ENCODE data around the gene EFCAB6.

GRCh38 chr22:43817402-43817801 is 5.3 kb upstream of the EFCAB6 start:
- TF ChIP-seq, protein P1, sequence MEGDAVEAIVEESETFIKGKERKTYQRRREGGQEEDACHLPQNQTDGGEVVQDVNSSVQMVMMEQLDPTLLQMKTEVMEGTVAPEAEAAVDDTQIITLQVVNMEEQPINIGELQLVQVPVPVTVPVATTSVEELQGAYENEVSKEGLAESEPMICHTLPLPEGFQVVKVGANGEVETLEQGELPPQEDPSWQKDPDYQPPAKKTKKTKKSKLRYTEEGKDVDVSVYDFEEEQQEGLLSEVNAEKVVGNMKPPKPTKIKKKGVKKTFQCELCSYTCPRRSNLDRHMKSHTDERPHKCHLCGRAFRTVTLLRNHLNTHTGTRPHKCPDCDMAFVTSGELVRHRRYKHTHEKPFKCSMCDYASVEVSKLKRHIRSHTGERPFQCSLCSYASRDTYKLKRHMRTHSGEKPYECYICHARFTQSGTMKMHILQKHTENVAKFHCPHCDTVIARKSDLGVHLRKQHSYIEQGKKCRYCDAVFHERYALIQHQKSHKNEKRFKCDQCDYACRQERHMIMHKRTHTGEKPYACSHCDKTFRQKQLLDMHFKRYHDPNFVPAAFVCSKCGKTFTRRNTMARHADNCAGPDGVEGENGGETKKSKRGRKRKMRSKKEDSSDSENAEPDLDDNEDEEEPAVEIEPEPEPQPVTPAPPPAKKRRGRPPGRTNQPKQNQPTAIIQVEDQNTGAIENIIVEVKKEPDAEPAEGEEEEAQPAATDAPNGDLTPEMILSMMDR (IDR thresholded peaks at IDR 0.05): no peak
- TF ChIP-seq ZNF232 (CRISPR knock-in tag; IDR thresholded peaks at IDR 0.05) (no peak), ZNF121 (CRISPR knock-in tag; IDR thresholded peaks at IDR 0.05) (no peak), ETV6 (CRISPR knock-in tag; IDR thresholded peaks at IDR 0.05) (no peak), FOXJ3 (CRISPR knock-in tag; IDR thresholded peaks at IDR 0.05; ENCODE audit: borderline replicate concordance) (no peak), ESRRA (CRISPR knock-in tag; IDR thresholded peaks at IDR 0.05; ENCODE audit: borderline replicate concordance) (no peak), RELA (CRISPR knock-in tag; IDR thresholded peaks at IDR 0.05; ENCODE audit: borderline replicate concordance) (no peak), NFYB (CRISPR knock-in tag; conservative IDR thresholded peaks at IDR 0.05; ENCODE audit: low read depth) (no peak), ATF1 (CRISPR knock-in tag; IDR thresholded peaks at IDR 0.05) (no peak)
- TF ChIP-seq, protein P2, sequence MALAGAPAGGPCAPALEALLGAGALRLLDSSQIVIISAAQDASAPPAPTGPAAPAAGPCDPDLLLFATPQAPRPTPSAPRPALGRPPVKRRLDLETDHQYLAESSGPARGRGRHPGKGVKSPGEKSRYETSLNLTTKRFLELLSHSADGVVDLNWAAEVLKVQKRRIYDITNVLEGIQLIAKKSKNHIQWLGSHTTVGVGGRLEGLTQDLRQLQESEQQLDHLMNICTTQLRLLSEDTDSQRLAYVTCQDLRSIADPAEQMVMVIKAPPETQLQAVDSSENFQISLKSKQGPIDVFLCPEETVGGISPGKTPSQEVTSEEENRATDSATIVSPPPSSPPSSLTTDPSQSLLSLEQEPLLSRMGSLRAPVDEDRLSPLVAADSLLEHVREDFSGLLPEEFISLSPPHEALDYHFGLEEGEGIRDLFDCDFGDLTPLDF (CRISPR knock-in tag; IDR thresholded peaks at IDR 0.05): no peak
- TF ChIP-seq, protein P3, sequence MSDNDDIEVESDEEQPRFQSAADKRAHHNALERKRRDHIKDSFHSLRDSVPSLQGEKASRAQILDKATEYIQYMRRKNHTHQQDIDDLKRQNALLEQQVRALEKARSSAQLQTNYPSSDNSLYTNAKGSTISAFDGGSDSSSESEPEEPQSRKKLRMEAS (CRISPR knock-in tag; IDR thresholded peaks at IDR 0.05): no peak
- TF ChIP-seq, protein P4, sequence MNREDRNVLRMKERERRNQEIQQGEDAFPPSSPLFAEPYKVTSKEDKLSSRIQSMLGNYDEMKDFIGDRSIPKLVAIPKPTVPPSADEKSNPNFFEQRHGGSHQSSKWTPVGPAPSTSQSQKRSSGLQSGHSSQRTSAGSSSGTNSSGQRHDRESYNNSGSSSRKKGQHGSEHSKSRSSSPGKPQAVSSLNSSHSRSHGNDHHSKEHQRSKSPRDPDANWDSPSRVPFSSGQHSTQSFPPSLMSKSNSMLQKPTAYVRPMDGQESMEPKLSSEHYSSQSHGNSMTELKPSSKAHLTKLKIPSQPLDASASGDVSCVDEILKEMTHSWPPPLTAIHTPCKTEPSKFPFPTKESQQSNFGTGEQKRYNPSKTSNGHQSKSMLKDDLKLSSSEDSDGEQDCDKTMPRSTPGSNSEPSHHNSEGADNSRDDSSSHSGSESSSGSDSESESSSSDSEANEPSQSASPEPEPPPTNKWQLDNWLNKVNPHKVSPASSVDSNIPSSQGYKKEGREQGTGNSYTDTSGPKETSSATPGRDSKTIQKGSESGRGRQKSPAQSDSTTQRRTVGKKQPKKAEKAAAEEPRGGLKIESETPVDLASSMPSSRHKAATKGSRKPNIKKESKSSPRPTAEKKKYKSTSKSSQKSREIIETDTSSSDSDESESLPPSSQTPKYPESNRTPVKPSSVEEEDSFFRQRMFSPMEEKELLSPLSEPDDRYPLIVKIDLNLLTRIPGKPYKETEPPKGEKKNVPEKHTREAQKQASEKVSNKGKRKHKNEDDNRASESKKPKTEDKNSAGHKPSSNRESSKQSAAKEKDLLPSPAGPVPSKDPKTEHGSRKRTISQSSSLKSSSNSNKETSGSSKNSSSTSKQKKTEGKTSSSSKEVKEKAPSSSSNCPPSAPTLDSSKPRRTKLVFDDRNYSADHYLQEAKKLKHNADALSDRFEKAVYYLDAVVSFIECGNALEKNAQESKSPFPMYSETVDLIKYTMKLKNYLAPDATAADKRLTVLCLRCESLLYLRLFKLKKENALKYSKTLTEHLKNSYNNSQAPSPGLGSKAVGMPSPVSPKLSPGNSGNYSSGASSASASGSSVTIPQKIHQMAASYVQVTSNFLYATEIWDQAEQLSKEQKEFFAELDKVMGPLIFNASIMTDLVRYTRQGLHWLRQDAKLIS (CRISPR knock-in tag; IDR thresholded peaks at IDR 0.05; ENCODE audit: borderline replicate concordance): no peak
